RWPE2 (cell line): ENCODE results near the gene VARS2.
"Not testable (repeated sequence)": the region's sequence is repeated elsewhere in the genome, so short reads cannot be mapped to it uniquely, and the experiment has no call there.

ENCODE experiments used
- ATAC-seq: fragments of 200-7000 bp; cut with Tn5 transposase; 3 replicates; pipeline ENCODE4 v1.9.1; 2021; ENCODE audit warnings: low read depth
- DNase-seq: peaks from one replicate; pipeline ENCODE4 v3.0.0-alpha.2; 2020; ENCODE audit warnings: low spot score
- H3K27ac ChIP-seq: fragments of 450-650 bp; 2 replicates; pipeline ENCODE4 v1.5.1; 2017; ENCODE audit warnings: mild to moderate bottlenecking; ENCODE audit not compliant: poor library complexity, severe bottlenecking
- H3K27me3 ChIP-seq: fragments of 250-450 bp; sonication (Bioruptor Pico); 2 replicates; pipeline ENCODE4 v1.5.1; 2021; ENCODE audit warnings: mild to moderate bottlenecking, moderate library complexity; ENCODE audit not compliant: insufficient read depth, poor library complexity, severe bottlenecking
- H3K36me3 ChIP-seq: fragments of 250-450 bp; sonication (Bioruptor Pico); 2 replicates; pipeline ENCODE4 v1.5.1; 2020; ENCODE audit warnings: low read depth, mild to moderate bottlenecking, moderate library complexity
- H3K4me1 ChIP-seq: fragments of 250-450 bp; sonication (Bioruptor Pico); 2 replicates; pipeline ENCODE4 v1.5.1; 2021; ENCODE audit warnings: mild to moderate bottlenecking, moderate library complexity; ENCODE audit not compliant: insufficient read depth, poor library complexity, severe bottlenecking
- H3K4me3 ChIP-seq: fragments of 250-450 bp; sonication (Bioruptor Pico); 2 replicates; pipeline ENCODE4 v1.5.1; 2021; ENCODE audit warnings: mild to moderate bottlenecking, moderate library complexity; ENCODE audit not compliant: severe bottlenecking
- H3K9me3 ChIP-seq: fragments of 250-450 bp; sonication (Bioruptor Pico); 2 replicates; pipeline ENCODE4 v1.5.1; 2021; ENCODE audit warnings: mild to moderate bottlenecking, moderate library complexity; ENCODE audit not compliant: severe bottlenecking
- TF ChIP-seq, protein P1 (sequence below): fragments of 450-650 bp; IDR thresholded peaks from one replicate; pipeline ENCODE4 v1.5.1; 2017; ENCODE audit warnings: mild to moderate bottlenecking, moderate library complexity; ENCODE audit not compliant: poor library complexity, severe bottlenecking

The VARS2 gene

DNA sequence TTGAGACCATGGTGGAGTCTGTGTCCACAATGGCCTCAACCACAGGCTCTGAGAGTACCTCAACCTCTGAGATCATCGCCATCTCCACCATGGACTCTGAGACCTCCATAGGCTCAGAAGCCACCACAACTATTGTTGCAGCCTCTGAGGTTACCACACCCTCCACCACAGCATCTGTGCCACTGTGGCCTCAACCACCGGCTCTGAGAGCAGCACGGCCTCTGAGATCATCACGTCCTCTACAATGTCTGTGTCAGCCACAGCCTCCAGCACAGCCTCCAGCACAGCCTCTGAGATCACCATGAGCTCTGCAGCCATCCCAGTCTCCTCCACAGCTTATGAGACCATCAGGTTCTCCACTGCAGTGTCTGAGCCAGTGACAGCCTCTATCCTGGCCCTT lies 50.0 kb downstream of the VARS2 start:
- Histone ChIP-seq H3K27me3 (no peaks in the 10 kb centered on the region), H3K4me1 (peaks cover 5% of the 10 kb centered on the region), H3K27ac (no peak overlapping the region), H3K9me3 (no peaks in the 10 kb centered on the region), H3K36me3 (no peaks in the 10 kb centered on the region), H3K4me3 (no peak overlapping the region)
- ATAC-seq (no peak), DNase-seq (no peak)
- TF ChIP-seq, protein P1, sequence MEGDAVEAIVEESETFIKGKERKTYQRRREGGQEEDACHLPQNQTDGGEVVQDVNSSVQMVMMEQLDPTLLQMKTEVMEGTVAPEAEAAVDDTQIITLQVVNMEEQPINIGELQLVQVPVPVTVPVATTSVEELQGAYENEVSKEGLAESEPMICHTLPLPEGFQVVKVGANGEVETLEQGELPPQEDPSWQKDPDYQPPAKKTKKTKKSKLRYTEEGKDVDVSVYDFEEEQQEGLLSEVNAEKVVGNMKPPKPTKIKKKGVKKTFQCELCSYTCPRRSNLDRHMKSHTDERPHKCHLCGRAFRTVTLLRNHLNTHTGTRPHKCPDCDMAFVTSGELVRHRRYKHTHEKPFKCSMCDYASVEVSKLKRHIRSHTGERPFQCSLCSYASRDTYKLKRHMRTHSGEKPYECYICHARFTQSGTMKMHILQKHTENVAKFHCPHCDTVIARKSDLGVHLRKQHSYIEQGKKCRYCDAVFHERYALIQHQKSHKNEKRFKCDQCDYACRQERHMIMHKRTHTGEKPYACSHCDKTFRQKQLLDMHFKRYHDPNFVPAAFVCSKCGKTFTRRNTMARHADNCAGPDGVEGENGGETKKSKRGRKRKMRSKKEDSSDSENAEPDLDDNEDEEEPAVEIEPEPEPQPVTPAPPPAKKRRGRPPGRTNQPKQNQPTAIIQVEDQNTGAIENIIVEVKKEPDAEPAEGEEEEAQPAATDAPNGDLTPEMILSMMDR = no peak

DNA sequence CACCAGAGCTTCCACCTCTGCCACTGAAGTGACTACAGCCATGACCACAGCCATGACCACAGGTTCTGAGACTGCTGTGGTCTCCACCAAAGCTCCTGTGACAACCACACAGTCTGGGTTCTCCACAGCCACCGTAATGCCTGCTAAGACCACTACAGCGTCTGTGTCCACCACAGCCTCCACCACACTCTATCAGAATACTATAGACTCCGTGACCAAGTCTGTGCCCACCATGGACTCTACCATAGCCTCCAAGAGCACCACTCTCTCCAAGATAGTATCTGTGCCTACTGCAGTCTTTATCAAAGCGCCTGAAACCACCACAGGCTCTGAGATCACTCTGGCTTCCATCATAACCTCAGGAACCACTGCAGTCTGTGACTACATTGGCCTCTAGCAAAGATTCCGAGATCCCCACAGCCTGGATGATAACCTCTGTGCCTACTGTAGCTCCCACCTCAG lies 51.1 kb downstream of the VARS2 start:
- DNase-seq (no peak), ATAC-seq (no peak)
- Histone ChIP-seq H3K36me3 (no peaks in the 10 kb centered on the region), H3K27me3 (no peaks in the 10 kb centered on the region), H3K4me3 (no peak overlapping the region), H3K4me1 (peaks cover 5% of the 10 kb centered on the region), H3K9me3 (no peaks in the 10 kb centered on the region), H3K27ac (no peak overlapping the region)
- TF ChIP-seq, protein P1 = no peak

DNA sequence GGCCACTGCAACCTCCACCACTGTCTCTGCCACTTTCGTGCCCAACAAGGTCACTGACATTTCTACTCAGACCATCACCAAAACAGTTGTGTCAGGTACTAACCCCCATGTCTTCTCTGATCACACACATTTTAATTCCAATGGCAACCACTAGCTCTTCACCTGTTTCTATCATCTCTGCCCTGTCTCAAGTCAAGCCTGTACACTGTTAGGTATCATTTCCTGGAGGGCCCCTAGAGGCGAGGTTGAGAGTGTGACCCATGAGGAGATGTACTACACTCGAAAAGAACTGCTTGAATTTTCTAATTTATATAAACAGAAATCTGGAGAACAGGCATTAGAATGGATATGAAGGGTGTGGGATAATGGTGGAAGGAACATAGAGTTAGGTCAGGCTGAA lies 52.1 kb downstream of the VARS2 start:
- Histone ChIP-seq H3K27ac (no peak overlapping the region), H3K36me3 (no peaks in the 10 kb centered on the region), H3K9me3 (no peaks in the 10 kb centered on the region), H3K4me3 (no peak overlapping the region), H3K4me1 (peaks cover 7% of the 10 kb centered on the region), H3K27me3 (no peaks in the 10 kb centered on the region)
- ATAC-seq (no peak), DNase-seq (no peak)
- TF ChIP-seq, protein P1 = no peak

DNA sequence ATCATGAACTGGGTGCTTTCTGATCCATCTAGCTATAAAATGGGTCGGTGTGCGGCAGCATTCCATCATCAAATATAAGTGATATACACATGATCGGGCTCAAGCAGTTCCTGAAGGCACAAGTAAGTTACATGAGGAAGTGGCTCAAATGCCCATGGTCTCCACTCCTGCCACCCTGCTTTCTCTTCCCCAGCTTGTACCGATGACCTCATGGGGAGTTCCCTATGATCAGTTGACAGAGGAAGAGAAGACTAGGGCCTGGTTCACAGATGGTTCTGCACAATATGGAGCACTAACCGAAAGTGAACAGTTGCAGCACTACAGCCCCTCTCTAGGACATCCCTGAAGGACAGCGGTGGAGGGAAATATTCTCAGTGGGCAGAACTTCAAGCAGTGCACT lies 55.1 kb downstream of the VARS2 start:
- H3K27me3 ChIP-seq, H3K4me3 ChIP-seq, DNase-seq, H3K4me1 ChIP-seq, ATAC-seq, H3K27ac ChIP-seq, H3K36me3 ChIP-seq, H3K9me3 ChIP-seq: not testable (repeated sequence)

DNA sequence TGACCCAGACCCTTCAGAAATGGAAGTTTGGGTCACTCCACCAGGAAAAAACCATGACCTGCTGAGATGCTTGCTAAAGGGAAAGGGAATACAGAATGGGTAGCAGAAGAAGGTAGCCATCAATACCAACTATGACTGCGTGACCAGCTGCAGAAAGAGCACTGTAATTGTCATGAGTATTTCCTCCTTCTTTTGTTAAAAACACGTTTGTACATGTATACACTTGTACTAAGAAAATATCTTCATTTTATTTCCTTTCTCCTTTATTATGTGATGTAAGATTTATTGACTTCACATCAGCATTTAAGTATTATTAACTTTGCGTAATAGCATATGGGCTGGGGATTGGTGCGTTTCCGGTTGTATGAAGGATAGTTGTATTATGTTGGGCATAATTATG lies 56.9 kb downstream of the VARS2 start:
- TF ChIP-seq, protein P1 = no peak
- Histone ChIP-seq H3K4me3 (no peak overlapping the region), H3K27me3 (no peaks in the 10 kb centered on the region), H3K4me1 (peaks cover 12% of the 10 kb centered on the region), H3K36me3 (no peaks in the 10 kb centered on the region), H3K9me3 (no peaks in the 10 kb centered on the region), H3K27ac (no peak overlapping the region)
- DNase-seq (no peak), ATAC-seq (no peak)
